Stimulated activated CD8-positive, alpha-beta memory T cell treated with anti-CD3 and anti-CD28 coated beads, Interleukin-4, amount 100 ng/mL, for 1 hour (primary cell): ENCODE measurements around the gene ITGB3BP.
"Not testable (repeated sequence)": the region's sequence is repeated elsewhere in the genome, so short reads cannot be mapped to it uniquely, and the experiment has no call there.

ENCODE experiments used
- DNase-seq, 2 donors: peaks; one replicate each; pipeline ENCODE4 v3.0.0-alpha.2; 2020; ENCODE audit warnings: low read depth in 2 of 2, low spot score in 1 of 2

ITGB3BP gene

DNA sequence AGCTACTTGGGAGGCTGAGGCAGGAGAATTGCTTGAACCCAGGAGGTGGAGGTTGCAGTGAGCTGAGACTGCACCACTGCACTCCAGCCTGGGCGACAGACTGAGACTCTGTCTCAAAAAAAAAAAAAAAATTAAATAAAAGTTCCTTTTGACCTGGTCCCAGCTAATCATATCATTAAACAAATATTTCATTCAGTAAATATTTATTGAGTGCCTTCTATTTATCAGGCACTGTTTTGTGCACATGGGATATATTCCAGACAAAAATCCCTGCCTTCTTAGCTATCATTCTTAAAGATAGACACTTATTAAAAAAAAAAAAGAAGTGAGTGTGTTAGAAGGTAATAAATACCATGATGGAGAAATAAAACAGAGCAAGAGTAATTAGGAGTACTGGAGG lies 102.3 kb downstream of the ITGB3BP start:
- DNase-seq: not testable (repeated sequence)

DNA sequence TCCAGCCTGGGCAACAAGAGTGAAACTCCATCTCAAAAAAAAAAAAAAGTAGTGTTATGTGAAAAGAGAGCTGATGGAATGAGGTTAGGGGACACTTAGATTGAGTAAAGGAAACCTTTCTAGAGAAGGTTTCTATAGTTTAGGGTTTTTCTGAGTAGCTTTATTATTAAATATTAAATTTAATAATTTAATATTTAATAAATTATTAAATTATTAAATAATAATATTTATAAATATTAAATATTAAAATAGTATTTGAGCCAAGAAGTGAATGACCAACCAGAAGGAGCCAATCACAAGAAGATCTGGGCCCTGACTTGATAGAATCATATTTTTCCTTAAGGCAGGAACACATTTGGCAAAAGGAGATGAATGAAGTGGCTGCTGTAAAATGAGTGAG lies 104.9 kb downstream of the ITGB3BP start:
- no peak for DNase-seq

DNA sequence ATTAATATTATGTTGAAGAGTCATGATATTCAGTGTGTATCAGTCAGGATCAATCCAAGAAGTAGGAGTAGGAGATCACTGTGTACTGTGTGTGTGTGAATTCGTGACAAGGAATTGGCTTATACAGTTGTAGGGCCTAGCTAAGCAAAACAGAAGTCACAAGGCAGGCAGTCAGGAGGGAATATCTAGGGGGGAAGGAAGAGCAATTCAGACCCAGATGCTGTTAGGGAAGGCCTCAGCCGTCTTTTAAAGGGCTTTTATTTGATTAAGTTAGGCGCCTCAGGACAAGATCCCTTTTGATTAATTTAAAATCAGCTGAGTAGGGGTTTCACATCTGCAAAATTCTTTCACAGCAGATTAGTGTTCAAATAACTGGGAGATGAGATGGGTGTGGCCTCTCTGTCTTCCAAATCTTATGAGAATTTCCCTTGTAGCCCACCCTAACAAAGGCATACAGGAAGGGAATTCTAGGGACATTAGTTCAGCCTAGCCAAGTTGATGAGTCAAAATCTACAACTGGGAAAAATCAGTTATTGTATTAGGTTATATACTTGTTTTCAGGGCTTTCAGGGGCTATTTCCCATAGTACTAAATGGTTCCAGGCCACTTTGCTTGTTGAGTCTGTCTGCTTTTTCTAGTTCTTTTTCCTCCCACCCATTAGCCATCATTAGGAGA lies 108.2 kb downstream of the ITGB3BP start:
- DNase-seq: no peak

DNA sequence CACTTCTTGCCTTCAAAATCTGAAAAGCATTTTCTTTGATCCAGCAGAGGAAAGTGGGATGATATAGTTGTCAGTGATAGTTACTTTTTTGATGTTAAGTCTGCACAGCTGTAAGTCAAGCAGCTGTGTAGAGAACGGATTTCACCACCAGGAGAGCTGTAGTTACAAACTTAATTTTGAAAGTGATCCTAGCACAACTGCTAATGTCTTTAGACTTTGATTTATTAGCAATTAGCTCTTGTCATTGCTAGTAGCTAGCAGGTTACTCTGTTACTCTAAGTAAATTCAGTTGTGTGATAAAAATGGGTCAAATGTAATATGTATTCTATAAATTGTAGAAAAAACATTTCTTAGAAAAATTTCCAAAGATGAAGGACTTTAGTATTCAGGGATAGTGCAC lies 109.6 kb downstream of the ITGB3BP start:
- no peak for DNase-seq

DNA sequence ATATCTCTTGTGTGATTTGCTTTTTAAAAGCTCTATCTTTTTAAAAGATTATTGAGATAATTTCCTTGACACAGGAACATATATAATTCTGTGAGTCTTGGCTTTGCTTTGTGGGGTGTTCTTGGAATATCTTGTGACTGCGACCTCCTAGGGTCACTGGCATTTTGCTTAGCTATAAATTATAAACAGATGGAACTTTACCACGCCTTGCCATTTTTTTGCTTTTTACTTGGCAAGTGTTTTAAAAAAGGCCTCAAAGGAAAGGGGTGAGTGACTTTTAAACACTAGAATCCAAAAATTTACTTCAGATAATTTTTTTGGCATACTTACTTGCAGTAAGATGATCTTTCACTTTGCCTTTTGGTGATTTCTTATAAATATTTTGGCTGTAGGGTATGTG lies 112.0 kb downstream of the ITGB3BP start:
- DNase-seq: no peak

DNA sequence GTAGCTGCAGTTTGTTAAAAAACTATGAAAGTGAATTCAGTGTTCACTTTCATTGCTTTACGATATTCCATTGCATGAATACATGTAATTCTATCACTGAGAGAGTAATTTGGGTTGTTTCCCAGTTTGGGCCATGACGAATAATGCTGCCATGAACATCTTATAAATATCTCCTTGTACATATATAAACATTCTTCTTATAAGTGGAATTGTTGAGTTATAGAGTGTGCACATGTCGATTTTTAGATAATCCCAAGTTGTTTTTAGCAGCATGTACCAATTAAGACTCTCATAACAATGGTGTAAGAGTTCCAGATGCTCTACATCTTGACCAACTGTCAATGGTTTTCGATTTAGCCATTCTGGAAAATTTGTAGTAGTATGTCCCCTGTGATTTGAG lies 114.7 kb downstream of the ITGB3BP start:
- no peak for DNase-seq

DNA sequence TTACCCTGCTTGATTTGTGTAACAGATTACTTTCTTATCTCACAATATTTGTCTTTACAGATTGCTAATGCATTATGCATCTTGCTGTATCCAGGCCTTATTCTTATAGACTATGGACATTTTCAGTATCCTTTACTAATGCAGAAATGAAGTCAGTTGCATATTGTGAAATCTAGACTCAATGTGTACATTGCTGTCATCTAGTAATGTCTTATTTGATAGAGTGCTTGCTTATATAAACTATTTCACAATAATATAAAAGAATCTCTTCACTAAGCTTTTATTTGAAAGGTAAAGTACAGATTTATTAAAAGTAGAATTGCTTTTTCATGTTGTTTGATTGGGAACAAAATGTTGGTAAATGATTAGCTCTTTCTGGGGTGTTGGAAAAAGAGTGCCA lies 116.0 kb downstream of the ITGB3BP start:
- DNase-seq: no peak

DNA sequence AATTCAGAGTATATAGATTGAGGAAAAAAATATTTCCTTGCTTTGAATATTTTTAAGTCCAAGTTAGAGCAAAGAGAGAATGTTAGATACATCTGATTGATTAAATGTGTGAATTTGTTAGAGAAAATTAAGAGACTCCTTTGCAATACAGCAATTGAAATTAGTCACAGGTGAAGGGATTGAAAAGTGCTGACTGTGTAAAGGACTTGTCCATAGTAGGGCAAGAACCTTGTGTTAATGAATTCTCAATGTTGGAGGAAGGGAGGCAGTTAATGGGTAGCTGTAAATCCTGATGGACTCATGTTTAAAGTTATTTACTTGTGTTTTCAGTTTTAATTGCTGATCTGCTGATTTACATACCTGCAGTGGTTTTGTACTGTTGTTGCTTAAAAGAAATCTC lies 117.0 kb downstream of the ITGB3BP start:
- DNase-seq: no peak

DNA sequence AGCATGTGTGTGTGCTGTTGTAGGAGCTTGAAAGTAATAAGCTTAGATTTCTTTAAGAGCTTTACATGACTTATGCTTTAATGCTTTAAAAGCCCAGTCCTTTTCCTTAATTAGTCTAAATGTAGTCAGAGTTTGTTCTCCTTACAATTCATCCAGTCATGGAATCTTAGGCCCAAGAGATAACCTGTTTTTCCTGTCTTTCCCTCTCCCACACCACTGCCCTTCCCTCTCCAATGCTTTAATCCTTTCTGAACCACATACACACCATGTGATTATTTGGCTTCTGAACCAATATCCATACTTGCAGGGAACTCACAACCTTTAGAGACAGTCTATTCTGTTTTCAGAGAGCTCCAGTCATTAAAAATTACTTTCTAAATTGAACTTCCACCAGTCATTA lies 118.0 kb downstream of the ITGB3BP start:
- no peak for DNase-seq

DNA sequence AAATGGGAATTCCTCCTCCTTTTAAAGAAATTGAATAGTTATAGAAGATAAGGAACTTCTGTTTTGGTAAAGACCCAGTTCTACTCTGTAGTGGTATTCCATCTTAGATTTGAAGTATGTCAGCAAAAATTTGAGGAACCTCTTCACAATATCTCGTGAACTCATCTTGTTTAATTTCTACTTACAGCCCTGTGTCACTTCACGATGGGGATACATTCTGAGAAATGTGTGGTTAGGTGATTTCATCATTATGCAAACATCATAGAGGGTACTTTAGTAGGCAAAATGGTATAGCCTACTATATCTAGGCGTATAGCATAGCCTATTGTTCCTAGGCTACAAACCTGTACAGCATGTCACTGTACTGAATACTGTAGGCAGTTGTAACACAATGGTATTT lies 119.6 kb downstream of the ITGB3BP start:
- no peak for DNase-seq

DNA sequence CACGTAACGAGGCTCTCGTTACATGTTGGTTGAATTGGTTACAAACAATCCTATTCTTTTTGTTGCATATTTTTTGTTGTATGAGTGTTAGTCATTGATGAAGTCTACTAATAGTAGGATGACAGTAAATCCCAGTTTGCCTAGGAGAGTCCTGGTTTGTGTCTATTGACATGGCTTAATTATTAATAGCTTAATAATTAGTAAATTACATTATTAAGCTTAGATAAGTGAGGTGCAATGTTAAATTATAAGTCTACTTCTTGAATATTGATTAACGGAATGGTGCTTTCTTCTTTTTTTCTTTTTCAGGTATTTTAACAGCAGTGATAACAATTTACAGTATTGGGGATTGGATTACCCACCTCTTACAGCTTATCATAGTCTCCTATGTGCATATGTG lies 121.1 kb downstream of the ITGB3BP start:
- no peak for DNase-seq
